GM18870 (cell line): ENCODE results near the gene TTN.
A peak's percentile ranks its signal among the peaks of the same experiment; 100 is the strongest.

Experiments used
- ATAC-seq: cut with Tn5 transposase; IDR thresholded peaks from one replicate; pipeline ENCODE4 v1.9.1; 2021; ENCODE audit warnings: moderate library complexity; ENCODE audit not compliant: unreplicated experiment

TTN gene

DNA sequence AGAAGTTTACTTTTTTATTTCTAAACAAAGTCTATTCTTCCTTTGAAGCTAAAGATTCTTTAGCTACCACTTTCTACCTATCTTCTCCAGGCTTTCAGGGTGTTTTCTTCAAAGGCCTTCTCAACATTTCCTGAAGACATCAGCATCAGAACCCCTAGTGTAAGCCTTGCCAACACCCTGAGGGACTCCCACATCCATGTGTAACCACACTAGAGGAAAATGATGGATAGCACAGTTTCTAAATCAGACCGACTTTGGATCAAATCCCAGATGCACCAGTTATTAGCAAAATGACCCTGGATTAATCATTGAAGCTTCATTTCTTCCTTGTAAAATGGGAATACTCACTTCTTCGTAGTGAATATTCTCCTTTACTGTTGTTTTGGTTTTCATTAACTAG, 4.7 kb upstream of the TTN start:
- no peak for ATAC-seq

DNA sequence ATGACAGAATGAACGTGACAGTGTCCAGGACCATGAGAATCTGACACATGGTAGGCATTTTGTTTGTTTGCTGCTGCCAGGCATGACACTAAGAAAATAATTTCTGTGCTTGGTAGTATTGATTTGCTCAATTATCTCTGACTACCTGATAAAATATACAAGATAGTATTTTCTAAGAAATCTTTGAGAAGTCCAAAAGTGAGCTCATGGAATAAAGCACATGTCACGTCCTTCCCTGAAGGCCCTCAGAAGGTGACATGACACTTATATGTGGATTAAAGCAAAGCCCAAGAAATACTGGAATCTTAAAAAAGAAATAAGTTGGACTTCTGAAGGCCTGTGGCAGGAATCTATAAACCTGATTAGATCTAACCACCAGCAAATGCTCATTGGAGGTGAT, 3.8 kb upstream of the TTN start:
- ATAC-seq, result no peak

DNA sequence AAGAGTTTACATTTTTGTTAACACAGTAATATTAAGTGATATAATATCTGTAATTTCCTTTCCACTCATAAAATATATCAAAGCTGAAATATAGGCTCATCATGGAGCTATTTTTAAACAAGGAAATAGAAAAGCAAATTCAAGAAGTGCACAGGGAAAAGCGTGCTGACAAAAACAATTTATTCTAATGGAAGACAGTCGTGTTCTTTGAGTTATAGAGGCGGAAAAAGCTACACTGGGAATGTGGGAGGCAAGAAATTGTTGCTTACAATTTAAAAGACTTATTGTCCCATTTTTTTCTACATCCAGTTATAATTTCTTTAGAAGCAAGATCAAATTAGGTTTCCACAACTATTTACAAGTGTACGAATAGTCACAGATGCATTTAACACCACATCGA, 3.2 kb upstream of the TTN start:
- ATAC-seq, result no peak

DNA sequence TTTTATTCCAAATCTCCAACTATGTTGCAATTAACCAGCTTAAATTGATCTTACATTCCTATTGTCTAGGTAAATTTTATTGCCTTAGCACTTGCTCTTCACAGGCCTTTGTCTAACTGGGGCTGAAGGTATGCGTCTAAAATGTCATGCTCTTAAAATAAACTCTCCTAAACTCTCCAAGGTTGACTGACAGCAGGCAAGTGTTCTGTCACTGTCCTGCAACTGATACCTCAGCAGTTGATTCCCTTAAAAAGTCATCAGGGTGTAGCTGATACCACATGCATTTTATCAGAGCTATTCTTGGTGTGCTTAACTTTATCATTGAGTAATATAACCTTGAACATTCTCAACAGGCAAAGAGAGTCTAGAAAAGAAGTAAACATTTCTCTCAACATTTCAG, 680 bp downstream of the TTN start:
- ATAC-seq, result no peak

DNA sequence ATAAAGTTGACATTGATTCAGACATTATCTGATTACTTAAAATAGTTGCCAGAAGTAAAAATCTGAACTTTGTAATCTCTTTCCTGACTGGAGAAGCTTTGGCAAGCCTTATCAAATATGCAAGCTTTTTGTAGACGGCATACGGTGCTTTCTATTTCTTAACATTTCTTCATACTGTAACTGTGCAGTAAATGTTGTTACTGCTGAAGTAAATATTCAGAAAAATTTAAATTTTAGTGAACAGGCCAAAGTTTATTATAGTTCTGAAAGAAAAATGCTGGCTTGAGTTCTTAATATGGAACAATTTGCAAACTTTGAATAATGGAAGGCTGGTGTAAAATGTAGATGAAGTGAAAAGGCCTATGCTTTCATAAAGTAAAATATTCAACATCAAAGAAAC, 1.8 kb downstream of the TTN start:
- no peak for ATAC-seq

DNA sequence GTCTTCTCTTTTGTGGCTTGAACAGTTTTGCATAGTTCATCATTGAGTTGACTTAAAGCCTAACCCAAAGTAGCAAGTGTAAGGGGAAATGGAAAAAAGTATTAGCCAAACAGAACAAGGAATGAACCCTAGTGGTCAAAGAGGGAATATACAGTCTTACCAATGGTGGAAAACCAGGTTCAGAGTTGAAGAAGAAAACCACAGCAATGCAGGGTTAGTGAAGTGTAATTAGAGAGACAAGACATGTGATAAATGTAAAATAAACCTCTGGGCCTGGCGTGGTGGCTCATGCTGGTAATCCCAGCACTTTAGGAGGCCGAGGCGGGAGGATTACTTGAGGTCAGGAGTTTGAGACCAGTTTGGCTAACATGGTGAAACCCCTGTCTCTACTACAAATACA, 2.4 kb downstream of the TTN start:
- peak; percentile 68 for ATAC-seq

DNA sequence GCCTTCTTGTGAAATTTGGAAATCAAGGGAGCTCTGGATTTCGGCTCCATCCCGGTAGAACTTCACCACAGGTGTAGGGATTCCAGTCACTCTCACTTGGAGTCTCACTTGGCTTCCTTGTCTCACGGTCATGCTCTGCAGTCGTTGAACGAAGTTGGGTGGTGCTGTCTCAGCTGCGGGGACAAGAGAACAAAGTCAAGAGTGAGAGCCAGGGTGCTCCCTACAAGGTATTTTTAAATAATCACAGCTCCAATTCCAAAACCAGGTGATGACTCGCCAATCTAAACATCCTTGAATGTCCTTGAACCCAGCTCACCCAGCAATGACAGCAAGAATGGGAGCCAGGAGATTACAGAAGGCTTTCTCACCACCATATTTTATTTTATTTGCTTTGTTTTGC, 6.7 kb downstream of the TTN start:
- no peak for ATAC-seq

DNA sequence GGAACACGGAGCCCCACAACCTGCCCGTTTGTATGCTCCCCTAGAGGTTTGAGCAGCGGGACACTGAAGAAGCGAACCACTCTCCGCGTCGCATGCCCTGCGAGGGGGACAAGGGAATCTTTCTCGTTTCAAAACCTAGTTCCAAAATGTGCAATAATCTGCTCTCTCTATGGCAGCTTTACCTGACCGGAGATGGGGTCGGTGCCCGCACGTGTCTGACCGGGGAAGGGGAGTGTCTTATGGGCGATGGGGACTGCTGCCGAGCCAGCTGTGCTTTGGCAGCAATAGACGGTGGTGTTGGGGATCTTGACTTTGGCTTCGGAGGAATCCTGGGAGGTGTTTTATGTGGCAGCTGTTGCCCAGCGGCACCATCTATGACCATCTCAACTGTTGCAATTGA, 7.9 kb downstream of the TTN start:
- ATAC-seq, result no peak

DNA sequence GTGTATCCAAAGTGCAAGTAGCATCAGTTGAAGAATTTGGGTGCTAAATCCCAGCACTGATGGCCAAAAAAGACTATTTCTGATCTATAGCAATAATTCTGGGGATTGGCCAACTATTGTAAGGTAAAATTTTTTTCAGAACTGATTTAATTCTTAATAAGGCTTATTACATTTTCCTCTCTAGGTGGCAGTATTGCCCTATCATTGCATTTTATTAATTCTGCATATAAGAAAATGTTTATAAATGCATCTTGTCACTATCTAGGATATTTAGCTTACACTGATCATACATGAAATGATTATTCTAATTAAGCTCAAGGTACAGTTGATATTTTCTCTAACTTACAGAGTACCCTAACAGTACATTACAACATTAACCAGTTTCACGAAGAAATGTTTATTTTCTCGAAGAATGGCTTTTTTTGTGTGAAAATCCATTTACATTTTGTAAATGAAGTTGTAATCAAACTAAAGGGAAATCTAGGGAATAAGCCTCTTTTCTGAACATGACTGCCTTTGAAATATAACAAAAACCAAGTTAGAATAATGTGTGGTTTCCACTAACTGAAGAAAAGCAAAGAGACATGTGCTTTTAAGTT, 11.0 kb downstream of the TTN start:
- ATAC-seq, result no peak

DNA sequence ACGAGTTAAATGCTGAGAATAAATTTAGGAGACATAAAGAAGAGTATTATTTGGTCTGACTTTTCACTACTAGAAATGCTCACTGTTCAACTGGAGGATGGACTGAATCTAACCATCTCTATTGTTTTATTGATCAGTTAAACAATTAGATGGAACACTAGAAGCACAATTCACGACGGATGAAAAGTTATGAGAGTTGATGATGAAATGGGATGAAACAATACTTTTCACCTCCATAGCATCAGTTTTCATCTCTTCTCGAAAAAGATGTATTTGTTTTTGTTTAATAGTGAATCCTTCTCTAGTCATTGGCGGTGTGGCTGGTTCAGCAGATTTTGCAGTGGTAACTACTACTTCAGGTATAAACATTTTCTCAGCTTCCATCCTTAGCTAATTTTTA, 19.3 kb downstream of the TTN start:
- ATAC-seq, result no peak

DNA sequence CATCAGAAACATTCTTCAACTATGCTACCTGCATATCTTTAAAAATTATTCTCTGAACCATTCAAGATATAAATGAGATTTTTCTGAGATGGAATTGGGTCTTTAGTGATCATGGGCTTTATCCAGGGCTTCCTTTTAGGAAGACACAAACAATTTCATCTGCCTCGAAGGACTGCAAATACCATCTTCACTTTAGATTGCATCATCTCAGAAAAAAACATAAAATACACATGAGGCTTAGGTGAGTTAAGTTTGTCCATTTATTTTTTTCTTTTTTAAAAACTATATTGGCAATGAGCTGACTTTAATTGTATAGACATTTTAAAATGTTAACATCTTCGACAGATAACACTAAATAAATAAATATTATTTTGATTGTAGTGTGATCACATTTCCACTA, 20.1 kb downstream of the TTN start:
- ATAC-seq, result no peak

DNA sequence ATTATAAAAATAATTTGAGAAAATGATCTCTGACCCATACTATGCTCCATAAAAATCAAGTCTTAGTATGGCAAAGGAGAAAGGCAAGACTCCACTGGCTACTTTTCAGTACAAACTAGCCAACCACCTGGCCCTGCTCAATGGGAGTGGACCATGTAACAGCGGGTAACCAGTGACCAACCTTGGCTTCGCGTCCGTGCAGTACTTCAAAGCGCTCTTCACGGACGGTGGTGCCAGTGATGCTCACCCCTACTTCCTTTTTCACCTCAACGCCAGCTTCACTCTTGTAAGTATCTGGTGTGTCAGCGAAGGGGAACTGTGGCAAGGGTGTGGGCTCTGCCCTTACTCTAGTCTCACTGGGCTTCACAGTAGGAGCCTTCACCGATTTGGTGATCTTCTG, 23.3 kb downstream of the TTN start:
- ATAC-seq, result no peak

DNA sequence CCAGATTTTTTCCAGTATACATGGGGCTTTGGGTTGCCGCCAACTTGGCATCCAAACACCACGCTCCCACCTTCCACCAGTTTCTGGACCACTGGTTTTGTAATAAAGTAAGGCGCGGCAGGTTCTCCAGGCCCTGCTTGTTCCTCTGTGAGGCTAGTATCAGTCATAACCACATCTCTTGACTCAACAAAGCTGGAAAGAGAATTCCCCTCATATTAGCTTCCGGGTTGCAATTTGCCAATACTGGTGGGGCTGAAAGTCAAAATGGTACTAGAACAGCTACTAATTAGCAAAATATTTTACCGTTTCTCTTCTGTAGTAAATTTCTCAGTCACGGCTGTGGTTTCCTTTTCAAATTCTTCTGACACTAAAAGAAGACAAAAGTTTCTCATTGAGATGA, 25.0 kb downstream of the TTN start:
- no peak for ATAC-seq

DNA sequence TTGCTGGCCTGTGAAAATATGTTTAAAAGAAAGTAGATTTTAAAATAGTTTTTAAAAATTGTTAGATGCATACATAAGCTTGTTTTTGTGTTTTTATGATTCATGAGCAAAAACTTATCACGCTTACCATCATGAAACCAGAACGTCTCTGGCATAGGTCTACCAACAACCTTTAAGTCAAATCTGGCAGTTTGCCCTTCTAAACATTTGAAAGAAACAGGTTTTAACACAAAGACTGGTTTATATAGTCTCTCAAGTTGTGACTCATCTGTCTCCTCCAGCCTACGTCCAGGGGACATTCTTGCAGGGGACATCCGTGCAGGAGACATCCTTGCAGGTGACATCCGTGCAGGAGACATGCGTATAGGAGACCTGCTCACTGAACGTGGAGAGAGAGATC, 29.6 kb downstream of the TTN start:
- ATAC-seq, result no peak

DNA sequence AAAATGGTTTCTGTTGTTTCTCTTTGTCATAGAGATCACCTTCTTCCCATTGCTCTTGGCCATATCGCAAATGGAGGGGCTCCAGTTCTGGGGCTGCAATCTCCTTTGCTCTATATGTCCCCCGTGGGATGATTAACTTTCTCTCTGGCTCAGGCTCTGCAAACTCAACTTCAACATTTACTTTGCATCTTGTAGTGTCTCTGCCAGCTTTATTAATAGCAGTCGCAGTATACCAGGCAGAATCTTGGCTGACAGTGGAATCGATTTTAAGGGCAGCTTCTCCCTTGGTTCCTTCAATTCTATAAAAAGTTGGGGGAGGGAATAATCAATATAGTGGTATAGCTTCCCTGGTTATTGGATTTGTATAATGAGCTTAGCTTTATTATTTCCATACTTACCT, 30.5 kb downstream of the TTN start:
- no peak for ATAC-seq

DNA sequence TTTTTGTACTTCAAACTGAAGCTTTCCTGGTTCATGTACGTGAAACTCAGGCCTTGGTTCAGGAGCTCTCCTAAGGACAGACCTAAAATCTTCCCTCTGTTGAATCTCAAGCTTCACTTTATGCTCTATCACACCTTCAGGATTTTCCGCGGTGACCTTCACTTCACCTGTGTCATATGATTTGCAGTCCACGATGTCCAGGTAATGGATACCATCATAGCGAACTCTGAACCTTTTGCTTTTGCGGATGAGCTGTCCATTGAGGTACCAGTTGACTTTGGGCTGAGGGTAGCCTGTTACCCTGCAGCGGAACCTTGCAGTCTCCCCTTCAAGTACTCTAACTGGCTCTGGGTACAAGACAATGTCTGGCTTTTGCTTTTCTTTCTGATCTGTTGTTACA, 31.2 kb downstream of the TTN start:
- no peak for ATAC-seq

DNA sequence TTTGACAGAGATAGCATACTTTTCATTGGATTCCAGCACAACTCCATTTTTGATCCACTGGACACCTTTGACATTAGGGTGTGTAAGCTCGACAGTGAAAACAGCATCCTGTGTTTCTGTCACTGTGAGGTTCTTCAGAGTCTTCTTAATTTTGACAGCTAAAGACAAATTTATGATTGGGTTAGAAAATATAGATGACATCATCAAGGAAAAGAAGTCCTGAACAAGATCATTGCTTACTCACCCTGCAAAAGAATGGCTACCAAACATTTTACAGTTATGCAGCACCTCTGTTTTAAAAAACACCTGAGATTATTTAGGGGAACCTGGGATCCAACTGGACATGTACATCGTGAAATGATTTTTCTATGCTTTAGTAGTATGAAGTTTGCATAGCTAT, 36.7 kb downstream of the TTN start:
- no peak for ATAC-seq

DNA sequence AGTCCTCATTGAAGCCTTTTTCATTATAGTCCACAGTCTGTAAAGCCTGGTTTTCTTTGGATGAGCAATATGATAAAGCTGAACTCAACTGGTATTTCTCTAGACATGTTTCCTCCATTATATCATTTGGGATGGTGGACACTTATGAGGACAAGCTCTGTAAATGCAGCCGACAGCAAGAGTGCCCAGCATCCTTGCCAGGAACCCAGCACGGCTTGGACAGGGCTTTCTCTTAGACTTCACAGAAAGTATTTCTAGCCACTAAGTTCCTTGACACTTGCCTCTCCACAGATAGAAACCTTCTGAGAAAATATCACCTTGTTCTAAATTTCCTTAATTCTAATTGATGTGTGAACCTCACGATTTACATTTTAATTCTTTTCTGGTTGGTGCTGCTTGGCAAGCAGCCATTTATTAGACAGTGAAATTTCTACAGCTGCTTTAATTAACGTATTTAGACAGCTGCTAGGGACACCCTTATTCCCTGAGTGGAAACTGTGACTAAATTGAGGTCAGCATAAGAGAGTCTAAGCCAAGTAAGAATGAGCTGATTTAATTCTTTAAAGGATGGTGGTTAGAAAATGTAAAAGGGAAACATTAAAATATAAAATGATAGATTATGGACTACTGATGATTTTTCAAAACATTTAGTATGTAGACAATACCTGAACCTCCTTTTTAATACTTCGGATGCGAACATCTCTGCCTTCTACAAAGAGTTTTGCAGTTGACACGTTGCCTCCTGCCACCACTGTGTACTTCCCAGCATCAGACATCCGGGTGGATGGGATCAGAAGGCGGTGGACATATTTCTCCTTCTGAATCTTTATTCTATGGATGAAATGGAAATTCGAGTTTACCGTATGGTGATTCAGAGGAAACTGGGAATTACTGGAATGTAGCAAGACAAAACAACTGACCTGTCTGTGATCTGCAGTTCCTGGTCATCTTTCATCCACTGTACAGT, 39.8 kb downstream of the TTN start:
- no peak for ATAC-seq

DNA sequence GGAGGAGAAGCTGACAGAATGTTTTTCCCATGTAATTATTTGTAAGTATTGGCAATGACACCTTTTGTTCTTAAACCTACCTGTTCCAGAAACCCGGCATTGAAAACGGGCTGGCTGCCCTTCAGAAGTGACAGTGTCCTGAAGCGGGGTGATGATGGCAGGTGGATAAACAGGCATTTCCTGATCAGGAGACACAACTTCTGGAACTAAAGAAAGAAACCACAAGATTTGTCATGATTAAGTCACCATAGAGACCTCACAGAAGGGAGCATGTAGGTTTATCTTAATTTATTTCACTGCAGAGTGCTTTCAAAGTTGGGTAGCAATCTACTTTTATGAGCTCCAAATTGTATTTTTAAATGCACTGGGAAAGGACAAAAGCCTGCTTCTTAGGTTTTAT, 43.1 kb downstream of the TTN start:
- no peak for ATAC-seq

DNA sequence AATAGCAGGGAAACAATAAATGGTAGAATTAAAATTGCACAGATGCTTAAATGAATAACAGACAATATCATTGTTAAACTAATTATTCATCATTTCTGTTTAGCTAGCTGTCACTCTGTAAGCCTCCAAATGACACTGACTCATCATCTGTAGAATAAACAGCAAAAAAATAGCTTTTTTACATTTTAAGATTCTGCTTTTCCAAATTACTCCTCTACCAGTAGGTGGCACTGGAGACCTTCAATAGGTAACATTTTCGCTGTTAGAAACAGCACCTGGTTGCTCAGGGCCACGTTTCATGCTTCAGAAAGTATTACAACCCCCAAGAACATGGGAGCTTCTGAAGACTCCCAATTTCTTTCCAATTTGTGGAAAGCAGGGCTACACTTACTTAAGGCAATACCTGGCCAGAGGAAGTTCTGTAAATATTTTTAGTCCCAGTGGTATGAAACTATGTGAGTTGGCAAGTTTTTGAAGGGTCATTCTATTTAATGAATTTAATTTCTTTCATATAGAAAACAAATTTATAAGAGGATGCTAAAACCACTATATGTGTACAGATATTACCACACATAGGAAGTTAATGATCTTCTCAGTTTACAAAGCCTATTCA, 45.4 kb downstream of the TTN start:
- no peak for ATAC-seq

DNA sequence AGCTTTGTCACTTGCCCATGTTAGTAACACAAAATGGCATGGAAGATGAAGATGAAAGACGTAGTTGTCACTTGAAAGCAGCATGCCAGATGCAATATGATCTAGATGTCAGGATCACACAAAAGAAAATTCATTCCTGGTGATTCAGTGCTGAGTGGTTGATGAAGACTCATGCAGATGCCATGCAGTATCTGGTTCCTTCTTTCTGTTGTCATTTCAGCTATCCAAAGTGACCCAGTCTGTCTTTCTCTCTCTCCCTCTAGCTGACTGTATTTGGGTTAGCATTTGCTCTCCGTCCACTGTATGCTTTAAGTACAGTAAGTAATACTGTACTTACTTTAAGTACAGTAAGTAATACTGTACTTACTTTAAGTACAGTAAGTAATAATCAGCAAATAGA, 50.4 kb downstream of the TTN start:
- ATAC-seq, result no peak

DNA sequence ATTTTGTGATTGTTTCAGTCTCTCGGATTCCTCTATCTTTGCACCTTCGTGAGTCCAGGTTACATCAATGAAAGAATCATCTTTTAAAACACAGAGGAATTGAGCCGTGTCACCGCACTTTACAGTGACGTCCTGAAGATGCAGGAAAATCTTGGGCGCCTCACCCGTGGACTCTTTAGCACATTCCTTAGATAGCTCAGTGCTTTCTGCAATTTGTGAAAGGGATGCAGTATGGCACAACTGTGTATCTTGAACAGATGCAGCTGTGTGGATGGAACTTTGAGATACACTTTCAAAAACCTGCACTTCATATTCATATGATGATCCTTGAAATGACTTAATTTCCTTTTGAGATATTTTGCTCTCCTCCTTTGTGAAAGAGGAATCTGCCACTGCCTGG, 50.9 kb downstream of the TTN start:
- no peak for ATAC-seq
